ENCODE data around the gene PTPRJ.

The PTPRJ gene

GRCh38 chr11:48090174-48090573, 109.8 kb downstream of the PTPRJ start:
- DNase-seq (ENCODE audit: extremely low read depth in 1 of 2, low read depth in 1 of 2) = no peak

DNA sequence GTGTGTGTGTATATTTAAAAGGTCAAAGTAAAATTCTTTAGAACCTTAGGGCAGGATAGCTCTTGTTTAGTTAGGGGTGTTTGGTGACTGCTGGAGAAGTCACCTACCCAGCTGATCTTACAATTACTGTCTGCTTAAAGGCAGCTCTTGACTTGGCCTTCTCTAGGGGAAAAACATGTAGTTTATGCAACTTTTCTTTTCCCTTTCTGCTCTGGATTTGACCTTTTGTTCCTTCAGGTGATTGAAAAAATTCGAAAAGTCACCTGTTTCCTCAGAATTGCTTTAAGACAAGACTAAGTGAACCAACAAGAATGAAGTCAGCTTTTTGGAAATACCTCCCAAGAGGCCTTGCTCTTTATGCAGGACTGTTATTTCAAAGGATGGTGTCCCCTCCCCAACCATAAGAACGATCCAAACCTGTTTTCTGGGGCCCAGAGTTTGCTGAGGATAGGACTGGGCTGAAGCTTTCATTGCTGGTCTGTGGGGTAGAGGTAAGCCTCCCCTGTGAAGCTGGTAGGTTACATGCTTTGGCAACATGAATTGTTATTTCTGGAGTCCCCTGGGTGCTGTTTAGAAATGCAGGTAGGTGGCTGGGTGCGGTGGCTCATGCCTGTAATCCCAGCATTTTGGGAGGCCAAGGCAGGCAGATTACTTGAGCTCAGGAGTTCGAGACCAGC, 111.2 kb downstream of the PTPRJ start:
- DNase-seq (ENCODE audit: extremely low read depth in 1 of 2, low read depth in 1 of 2) = no peak

- no peak for DNase-seq (ENCODE audit: extremely low read depth in 1 of 2, low read depth in 1 of 2)
Observed at GRCh38 chr11:48093323-48093722, 113.0 kb downstream of the PTPRJ start.

- DNase-seq (ENCODE audit: extremely low read depth in 1 of 2, low read depth in 1 of 2) = no peak
Observed at GRCh38 chr11:48093795-48094642, 113.7 kb downstream of the PTPRJ start.

- no peak for DNase-seq (ENCODE audit: extremely low read depth in 1 of 2, low read depth in 1 of 2)
Observed at GRCh38 chr11:48094643-48095339, 114.4 kb downstream of the PTPRJ start.

DNA sequence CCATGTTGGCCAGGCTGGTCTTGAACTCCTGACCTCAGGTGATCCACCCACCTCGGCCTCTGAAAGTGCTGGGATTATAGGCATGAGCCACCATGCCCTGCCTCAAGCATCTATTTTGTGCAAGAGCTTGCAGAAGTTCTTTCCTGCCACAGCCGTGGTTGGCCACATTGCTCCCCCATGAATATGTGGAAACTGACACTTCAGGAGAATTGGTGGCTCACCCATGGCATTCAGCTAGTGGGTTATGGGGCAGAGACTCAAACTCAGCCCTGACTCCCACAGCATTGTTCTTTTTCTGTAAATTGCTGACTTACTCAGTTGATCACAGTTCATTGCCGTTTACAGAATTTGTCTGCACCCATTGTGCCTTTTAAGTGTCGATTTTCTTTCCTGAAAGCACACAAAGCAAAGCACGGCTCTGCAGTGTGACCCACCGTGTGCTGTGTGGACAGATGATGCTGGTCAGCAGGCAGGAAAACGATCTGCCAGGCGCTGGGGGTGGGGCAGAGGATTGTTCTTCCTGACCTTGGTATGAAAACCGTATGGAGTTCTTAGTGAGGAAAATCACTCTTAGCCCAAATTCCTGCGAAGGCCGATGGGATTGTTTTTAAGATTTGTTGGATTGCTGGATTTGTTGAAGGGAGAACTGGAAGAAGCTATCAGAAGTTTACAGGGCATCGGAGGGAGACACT, 115.6 kb downstream of the PTPRJ start:
- no peak for DNase-seq (ENCODE audit: extremely low read depth in 1 of 2, low read depth in 1 of 2)

DNA sequence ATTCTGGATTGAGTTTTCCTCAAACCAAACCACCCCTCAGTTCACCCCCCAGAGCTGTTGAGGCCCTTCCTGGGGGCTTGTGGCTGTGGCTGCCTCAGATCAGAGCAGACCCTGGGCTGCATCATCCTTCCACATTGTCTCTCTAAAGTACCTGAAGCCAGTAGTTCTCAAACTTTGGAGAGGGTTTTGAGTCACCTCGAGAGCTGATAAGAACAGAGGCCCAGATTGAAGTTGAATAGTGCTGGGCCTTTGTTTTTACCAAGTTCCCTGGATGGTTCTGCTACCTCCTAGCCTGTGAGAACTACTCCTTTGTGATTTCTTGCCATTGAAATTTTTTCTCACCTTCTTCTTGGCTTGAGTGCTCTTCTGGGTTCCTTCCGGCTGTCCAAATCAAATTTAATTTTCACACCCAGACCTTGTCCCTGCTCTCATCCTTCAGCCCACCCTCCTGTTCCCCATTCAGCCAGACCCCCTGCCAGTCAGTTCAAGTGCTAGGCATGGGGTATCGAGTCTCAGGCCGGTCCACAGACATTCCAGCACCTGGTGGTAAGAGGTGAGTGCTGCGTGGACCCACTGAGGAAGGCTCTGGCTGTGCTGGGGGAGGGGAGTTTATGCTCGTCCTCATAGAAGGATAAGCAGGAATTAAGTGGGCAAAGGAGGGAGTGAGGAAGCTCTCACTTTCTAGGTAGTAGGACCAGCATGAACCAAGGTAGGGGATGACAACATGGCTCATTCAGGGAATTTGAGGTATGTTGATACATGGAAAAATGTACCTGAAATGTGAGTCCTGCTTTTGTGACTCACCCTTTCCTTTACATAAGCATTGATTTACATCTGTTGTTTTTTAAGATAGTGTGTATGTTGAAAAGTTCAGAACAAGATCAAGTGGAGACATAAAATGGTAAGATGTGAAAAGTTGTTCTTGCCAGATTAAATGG, 116.5 kb downstream of the PTPRJ start:
- DNase-seq (ENCODE audit: extremely low read depth in 1 of 2, low read depth in 1 of 2) = no peak

- DNase-seq (ENCODE audit: extremely low read depth in 1 of 2, low read depth in 1 of 2) = no peak
Observed at GRCh38 chr11:48098024-48098423, 117.7 kb downstream of the PTPRJ start.

GRCh38 chr11:48099916-48100446, 119.6 kb downstream of the PTPRJ start:
- DNase-seq (ENCODE audit: extremely low read depth in 1 of 2, low read depth in 1 of 2) = no peak

- DNase-seq (ENCODE audit: extremely low read depth in 1 of 2, low read depth in 1 of 2) = no peak
Observed at GRCh38 chr11:48101044-48101733, 120.8 kb downstream of the PTPRJ start.

- no peak for DNase-seq (ENCODE audit: extremely low read depth in 1 of 2, low read depth in 1 of 2)
Observed at GRCh38 chr11:48101958-48102357, 121.6 kb downstream of the PTPRJ start.

GRCh38 chr11:48103621-48104567, 123.5 kb downstream of the PTPRJ start:
- DNase-seq (ENCODE audit: extremely low read depth in 1 of 2, low read depth in 1 of 2) = no peak

DNA sequence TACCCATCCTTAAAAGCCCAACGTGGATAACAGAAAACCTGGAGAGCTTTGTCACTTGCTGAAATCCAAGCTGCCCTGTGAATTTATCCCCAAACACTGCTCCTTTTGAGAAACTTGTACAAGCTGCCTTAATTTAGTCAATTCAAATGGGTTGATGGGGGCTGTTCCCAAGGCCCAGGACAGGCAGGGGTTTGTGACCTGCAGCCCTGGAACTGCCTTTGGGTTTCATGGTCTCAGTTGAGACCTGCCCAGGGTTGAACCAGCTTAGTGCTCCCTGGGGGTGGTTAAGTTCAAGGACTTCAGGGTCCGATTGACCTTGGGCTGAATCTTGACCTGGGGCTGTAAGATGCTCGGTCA, 124.2 kb downstream of the PTPRJ start:
- no peak for DNase-seq (ENCODE audit: extremely low read depth in 1 of 2, low read depth in 1 of 2)

GRCh38 chr11:48105096-48105990, 125.0 kb downstream of the PTPRJ start:
- DNase-seq (ENCODE audit: extremely low read depth in 1 of 2, low read depth in 1 of 2) = no peak

DNA sequence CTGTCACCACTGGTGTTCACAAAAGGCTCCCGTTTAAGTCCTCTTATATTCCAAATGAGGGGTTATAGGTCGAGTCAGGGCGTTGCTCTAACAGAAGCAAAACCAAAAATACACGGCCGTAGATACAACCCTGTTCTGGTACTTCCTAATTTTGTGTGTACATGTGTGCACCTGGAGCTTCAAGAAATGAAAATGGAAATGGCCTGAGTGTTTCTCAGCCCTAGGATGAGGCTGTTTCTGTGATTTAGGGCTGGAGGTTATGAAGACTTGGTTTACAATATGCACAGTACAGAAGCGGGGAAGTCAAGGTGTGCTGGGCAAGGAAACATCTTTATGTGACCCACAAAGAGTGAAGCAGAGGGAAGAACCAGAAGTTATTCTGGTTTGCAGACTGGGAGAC, 125.8 kb downstream of the PTPRJ start:
- DNase-seq (ENCODE audit: extremely low read depth in 1 of 2, low read depth in 1 of 2) = no peak

- peak in 1 of 2 donors; percentile 55 for DNase-seq (ENCODE audit: extremely low read depth in 1 of 2, low read depth in 1 of 2)
Observed at GRCh38 chr11:48107188-48107704, 126.9 kb downstream of the PTPRJ start.

Measured in stimulated activated CD8-positive, alpha-beta memory T cell treated with anti-CD3 and anti-CD28 coated beads, Interleukin-7, amount 100 ng/mL, for 48 hours (primary cell).